ENCODE results near the gene LAMA5. TPM values are rescaled to one million over a fixed set of nuclear protein-coding genes. Genes with fewer than 3 reads are reported as not detected.

Gene LAMA5
- total RNA-seq, 1 donor: 11.1 TPM

- no peak overlapping the region for H3K4me3 ChIP-seq (ENCODE audit: low read depth, low read length)
- no peak for TF ChIP-seq CTCF (IDR thresholded peaks at IDR 0.05; ENCODE audit: insufficient read depth, low read length)
- no peak for DNase-seq (ENCODE audit: low read depth)
These were observed 15.4 kb downstream of the LAMA5 start for GRCh38 chr20:62351469-62352401.

DNA sequence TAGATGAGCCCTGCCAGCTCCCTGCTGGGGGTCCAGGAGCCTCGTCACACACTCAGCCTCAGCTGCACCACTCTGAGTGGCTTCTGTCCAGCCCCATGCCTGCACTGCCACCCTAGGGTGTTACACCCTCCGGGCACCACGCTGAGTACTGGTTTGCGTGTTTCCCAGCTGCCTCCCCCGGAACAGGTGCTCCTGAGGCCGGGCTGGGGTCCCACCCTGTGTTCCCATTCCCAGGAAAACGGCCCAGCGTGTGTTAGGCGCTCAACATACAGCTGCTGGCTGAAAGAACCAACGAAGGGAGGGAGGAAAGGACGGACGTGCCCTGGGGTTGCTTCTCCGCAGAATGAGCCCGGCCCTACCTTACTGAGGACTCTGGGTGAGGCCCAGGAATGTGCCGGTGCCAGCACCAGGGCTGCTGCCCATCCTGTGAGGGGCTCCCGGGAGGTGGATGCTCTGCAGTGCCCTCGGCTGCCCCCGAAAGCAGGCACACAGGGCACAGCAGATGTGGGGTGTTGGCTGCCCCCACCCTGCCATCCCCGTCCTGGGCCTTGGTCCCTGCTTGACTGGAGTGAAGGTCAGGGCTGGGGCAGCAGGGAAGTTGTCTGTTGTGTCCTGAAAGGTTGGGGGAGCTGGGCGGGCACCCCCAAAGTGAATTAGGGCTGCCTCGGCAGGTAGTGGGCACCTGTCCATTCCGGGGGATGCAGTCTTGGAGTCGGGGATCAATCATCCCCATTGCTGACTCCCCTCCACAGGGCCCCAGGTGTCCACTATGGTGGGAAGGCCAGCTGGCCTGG is 16.3 kb downstream of the LAMA5 start:
- no peak for TF ChIP-seq CTCF (IDR thresholded peaks at IDR 0.05; ENCODE audit: insufficient read depth, low read length)
- no peak overlapping the region for H3K4me3 ChIP-seq (ENCODE audit: low read depth, low read length)
- DNase-seq (ENCODE audit: low read depth): no peak

DNA sequence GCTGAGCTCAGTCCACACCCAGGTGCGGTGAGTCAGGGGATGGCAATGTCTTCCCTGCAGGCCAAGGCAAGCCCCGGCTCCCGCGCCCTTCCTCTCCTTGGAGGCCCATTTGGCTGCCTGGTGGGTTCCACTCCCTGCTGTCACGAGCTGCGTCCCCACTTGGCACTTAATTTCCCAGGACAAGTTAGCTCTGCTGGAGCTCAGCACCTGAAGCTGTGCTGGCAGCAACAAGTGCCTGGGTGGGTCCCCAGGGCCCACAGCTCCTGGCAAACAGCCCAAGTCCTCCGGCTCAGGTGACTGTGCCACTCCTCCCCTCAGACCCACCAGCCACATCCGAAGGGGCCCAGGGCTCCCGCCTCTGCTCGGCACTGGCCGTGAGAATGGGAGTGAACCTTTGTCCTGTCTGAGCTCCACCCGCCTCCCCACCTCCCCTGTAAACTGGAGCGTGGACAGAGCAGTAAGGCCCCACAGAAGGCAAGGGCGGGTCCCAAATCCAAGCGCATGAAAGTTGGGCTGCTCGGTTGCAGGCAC is 16.9 kb downstream of the LAMA5 start:
- no peak for DNase-seq (ENCODE audit: low read depth)
- TF ChIP-seq CTCF (IDR thresholded peaks at IDR 0.05; ENCODE audit: insufficient read depth, low read length): no peak
- no peak overlapping the region for H3K4me3 ChIP-seq (ENCODE audit: low read depth, low read length)

DNA sequence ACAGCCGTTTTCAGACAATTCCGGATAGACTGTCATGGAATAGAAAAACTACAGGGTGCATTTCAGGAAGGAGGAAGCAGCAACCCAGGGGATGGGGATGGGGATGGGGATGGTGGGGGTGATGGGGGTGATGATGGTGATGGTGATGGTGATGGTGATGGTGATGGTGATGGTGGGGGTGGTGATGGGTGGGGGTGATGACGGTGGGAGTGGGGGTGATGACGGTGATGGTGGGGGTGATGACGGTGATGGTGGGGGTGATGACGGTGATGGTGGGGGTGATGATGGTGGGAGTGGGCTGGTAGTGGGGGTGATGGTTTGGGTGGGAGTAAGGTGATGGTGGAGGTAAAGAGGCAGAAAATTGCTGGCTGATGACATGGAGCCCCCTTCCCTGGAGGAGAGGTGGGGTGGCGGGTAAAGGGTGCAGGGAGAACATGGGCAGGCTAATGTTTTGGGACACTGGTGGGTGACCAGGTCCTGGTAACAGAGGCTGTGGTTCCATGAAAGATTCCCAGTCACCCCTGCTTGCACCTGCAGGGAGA is 17.5 kb downstream of the LAMA5 start:
- no peak for TF ChIP-seq CTCF (IDR thresholded peaks at IDR 0.05; ENCODE audit: insufficient read depth, low read length)
- no peak overlapping the region for H3K4me3 ChIP-seq (ENCODE audit: low read depth, low read length)
- DNase-seq (ENCODE audit: low read depth): no peak

GRCh38 chr20:62348604-62349003 is 18.5 kb downstream of the LAMA5 start:
- DNase-seq (ENCODE audit: low read depth): no peak
- no peak for TF ChIP-seq CTCF (IDR thresholded peaks at IDR 0.05; ENCODE audit: insufficient read depth, low read length)
- H3K4me3 ChIP-seq (ENCODE audit: low read depth, low read length): no peak overlapping the region

GRCh38 chr20:62347445-62347844 is 19.7 kb downstream of the LAMA5 start:
- H3K4me3 ChIP-seq (ENCODE audit: low read depth, low read length): no peak overlapping the region
- no peak for DNase-seq (ENCODE audit: low read depth)
- no peak for TF ChIP-seq CTCF (IDR thresholded peaks at IDR 0.05; ENCODE audit: insufficient read depth, low read length)

Measured in fibroblast of the aortic adventitia (primary cell).